Measurements from ENCODE around the gene PRXL2B.
A peak's percentile ranks its signal among the peaks of the same experiment; 100 is the strongest.
"Not testable (repeated sequence)": the region's sequence is repeated elsewhere in the genome, so short reads cannot be mapped to it uniquely, and the experiment has no call there.

PRXL2B gene

GRCh38 chr1:2566101-2567045 is 20.2 kb upstream of the PRXL2B start:
- Histone ChIP-seq H3K36me3 (ENCODE audit: control insufficient read depth, insufficient read depth, low read length) (no peaks in the 10 kb centered on the region), H3K79me2 (ENCODE audit: control insufficient read depth, insufficient read depth, low read length) (no peaks in the 10 kb centered on the region), H3K18ac (ENCODE audit: low read length) (no peak overlapping the region), H3K4me2 (ENCODE audit: low read length) (no peak overlapping the region), H3K4me1 (ENCODE audit: control insufficient read depth, low read depth, low read length) (no peaks in the 10 kb centered on the region), H3K4me3 (ENCODE audit: low read length) (no peak overlapping the region), H2AK5ac (ENCODE audit: low read length) (no peak overlapping the region), H3K9ac (ENCODE audit: low read length) (no peak overlapping the region), H4K5ac (ENCODE audit: low read length) (no peak overlapping the region), H4K8ac (ENCODE audit: low read depth, low read length) (no peak overlapping the region), H3K4ac (ENCODE audit: low read depth, low read length) (no peak overlapping the region), H3K23ac (ENCODE audit: low read length) (no peak overlapping the region), H3K27me3 (ENCODE audit: insufficient read depth, low read length, poor library complexity) (no peaks in the 10 kb centered on the region), H3K79me1 (ENCODE audit: low read length) (no peaks in the 10 kb centered on the region), H3K56ac (ENCODE audit: low read length) (peak overlapping the region; percentile 15), H2BK15ac (replicated peaks; ENCODE audit: low read depth) (no peak overlapping the region), H2BK5ac (ENCODE audit: low read length) (no peak overlapping the region), H2BK120ac (ENCODE audit: low read depth, low read length) (no peak overlapping the region), H3K27ac (ENCODE audit: low read depth, low read length) (no peak overlapping the region)
- no peak for DNase-seq
- WGBS (ENCODE audit: extremely low coverage, insufficient coverage, low lambda C conversion rate), result no CpG with 5 or more reads among the region's 34 CpGs

- no peak overlapping the region for H4K5ac ChIP-seq (ENCODE audit: low read length)
- H3K4me1 ChIP-seq (ENCODE audit: control insufficient read depth, low read depth, low read length), result no peaks in the 10 kb centered on the region
- no peak overlapping the region for H4K8ac ChIP-seq (ENCODE audit: low read depth, low read length)
- no peak overlapping the region for H2BK15ac ChIP-seq (replicated peaks; ENCODE audit: low read depth)
- no peak overlapping the region for H2BK5ac ChIP-seq (ENCODE audit: low read length)
- no peak for DNase-seq
- no peak overlapping the region for H2AK5ac ChIP-seq (ENCODE audit: low read length)
- no peak overlapping the region for H3K4me3 ChIP-seq (ENCODE audit: low read length)
- no peaks in the 10 kb centered on the region for H3K79me1 ChIP-seq (ENCODE audit: low read length)
- H3K79me2 ChIP-seq (ENCODE audit: control insufficient read depth, insufficient read depth, low read length), result no peaks in the 10 kb centered on the region
- H3K4me2 ChIP-seq (ENCODE audit: low read length), result no peak overlapping the region
- no peaks in the 10 kb centered on the region for H3K36me3 ChIP-seq (ENCODE audit: control insufficient read depth, insufficient read depth, low read length)
- H2BK120ac ChIP-seq (ENCODE audit: low read depth, low read length), result no peak overlapping the region
- no peak overlapping the region for H3K56ac ChIP-seq (ENCODE audit: low read length)
- no peak overlapping the region for H3K23ac ChIP-seq (ENCODE audit: low read length)
- no peak overlapping the region for H3K4ac ChIP-seq (ENCODE audit: low read depth, low read length)
- H3K27me3 ChIP-seq (ENCODE audit: insufficient read depth, low read length, poor library complexity), result no peaks in the 10 kb centered on the region
- H3K18ac ChIP-seq (ENCODE audit: low read length), result no peak overlapping the region
- no CpG with 5 or more reads among the region's 16 CpGs for WGBS (ENCODE audit: extremely low coverage, insufficient coverage, low lambda C conversion rate)
- no peak overlapping the region for H3K27ac ChIP-seq (ENCODE audit: low read depth, low read length)
- no peak overlapping the region for H3K9ac ChIP-seq (ENCODE audit: low read length)
Measured at GRCh38 chr1:2567083-2567679, 19.4 kb upstream of the PRXL2B start.

DNA sequence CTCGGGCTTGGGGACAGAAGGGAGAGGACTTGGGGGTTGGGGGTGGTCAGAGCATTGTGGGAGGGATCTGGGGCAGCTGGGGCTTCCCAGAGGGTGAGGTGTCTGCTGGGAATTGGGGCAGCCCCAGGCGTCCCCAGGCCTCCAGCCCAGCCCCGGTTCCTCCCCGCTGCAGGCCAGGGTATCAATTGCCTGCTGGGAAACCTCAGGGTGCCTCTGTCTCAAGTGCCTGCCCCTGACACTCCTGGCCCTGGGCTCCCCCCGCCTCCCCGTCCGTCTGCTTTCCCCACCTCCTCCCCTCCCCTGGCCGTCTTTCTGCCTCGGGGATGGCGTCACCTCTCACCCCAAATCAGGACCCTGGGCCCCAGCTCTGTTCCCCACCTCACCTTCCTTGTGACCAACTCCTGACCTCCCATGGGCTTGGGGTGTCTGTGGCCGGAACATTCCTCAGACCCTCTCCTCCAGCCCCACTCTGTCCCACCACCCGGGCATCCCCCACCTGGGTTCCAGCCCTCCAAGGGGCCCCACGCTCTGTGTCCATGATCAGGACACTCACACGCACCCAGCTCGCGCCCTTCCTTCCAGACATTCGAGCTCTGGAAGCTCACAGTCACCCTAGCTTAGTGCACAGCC is 18.3 kb upstream of the PRXL2B start:
- not testable (repeated sequence) for H3K23ac ChIP-seq (ENCODE audit: low read length); H3K4me3 ChIP-seq (ENCODE audit: low read length); H3K27ac ChIP-seq (ENCODE audit: low read depth, low read length); H2AK5ac ChIP-seq (ENCODE audit: low read length); H3K18ac ChIP-seq (ENCODE audit: low read length); H4K8ac ChIP-seq (ENCODE audit: low read depth, low read length); H2BK5ac ChIP-seq (ENCODE audit: low read length); H2BK15ac ChIP-seq (replicated peaks; ENCODE audit: low read depth); H3K79me1 ChIP-seq (ENCODE audit: low read length); H2BK120ac ChIP-seq (ENCODE audit: low read depth, low read length); H4K5ac ChIP-seq (ENCODE audit: low read length); H3K4ac ChIP-seq (ENCODE audit: low read depth, low read length); H3K79me2 ChIP-seq (ENCODE audit: control insufficient read depth, insufficient read depth, low read length); H3K56ac ChIP-seq (ENCODE audit: low read length); H3K4me2 ChIP-seq (ENCODE audit: low read length); H3K9ac ChIP-seq (ENCODE audit: low read length); DNase-seq; H3K36me3 ChIP-seq (ENCODE audit: control insufficient read depth, insufficient read depth, low read length); H3K4me1 ChIP-seq (ENCODE audit: control insufficient read depth, low read depth, low read length); H3K27me3 ChIP-seq (ENCODE audit: insufficient read depth, low read length, poor library complexity)
- WGBS (ENCODE audit: extremely low coverage, insufficient coverage, low lambda C conversion rate), result no CpG with 5 or more reads among the region's 17 CpGs

DNA sequence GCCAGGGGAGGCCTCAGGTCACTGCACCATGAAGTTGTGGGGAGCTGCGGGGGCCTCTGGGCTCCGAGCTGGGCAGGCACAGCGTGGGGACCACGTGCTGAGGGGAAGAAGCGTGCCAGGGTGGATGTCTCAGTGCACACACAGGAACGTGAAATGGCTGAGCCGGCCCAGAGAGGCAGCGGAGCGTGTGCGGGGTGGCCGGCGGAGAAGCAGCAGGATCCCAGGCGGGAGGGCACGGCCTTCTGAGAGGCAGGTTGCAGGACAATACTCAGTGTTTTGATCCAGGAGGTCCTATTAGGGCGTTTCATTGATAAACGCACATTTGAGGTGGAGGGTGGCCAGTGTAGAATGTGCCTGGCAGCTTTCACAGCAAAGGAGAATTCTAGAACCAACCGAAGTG is 17.5 kb upstream of the PRXL2B start:
- Histone ChIP-seq H3K27ac (ENCODE audit: low read depth, low read length) (no peak overlapping the region), H4K8ac (ENCODE audit: low read depth, low read length) (no peak overlapping the region), H2BK15ac (replicated peaks; ENCODE audit: low read depth) (no peak overlapping the region), H3K79me1 (ENCODE audit: low read length) (no peaks in the 10 kb centered on the region), H4K5ac (ENCODE audit: low read length) (no peak overlapping the region), H2AK5ac (ENCODE audit: low read length) (no peak overlapping the region), H3K4me1 (ENCODE audit: control insufficient read depth, low read depth, low read length) (no peaks in the 10 kb centered on the region), H3K4me3 (ENCODE audit: low read length) (no peak overlapping the region), H3K18ac (ENCODE audit: low read length) (no peak overlapping the region), H3K79me2 (ENCODE audit: control insufficient read depth, insufficient read depth, low read length) (no peaks in the 10 kb centered on the region), H2BK5ac (ENCODE audit: low read length) (no peak overlapping the region), H3K4me2 (ENCODE audit: low read length) (no peak overlapping the region), H3K23ac (ENCODE audit: low read length) (no peak overlapping the region), H3K4ac (ENCODE audit: low read depth, low read length) (no peak overlapping the region), H3K27me3 (ENCODE audit: insufficient read depth, low read length, poor library complexity) (no peaks in the 10 kb centered on the region), H3K56ac (ENCODE audit: low read length) (no peak overlapping the region), H2BK120ac (ENCODE audit: low read depth, low read length) (no peak overlapping the region), H3K36me3 (ENCODE audit: control insufficient read depth, insufficient read depth, low read length) (no peaks in the 10 kb centered on the region), H3K9ac (ENCODE audit: low read length) (no peak overlapping the region)
- no CpG with 5 or more reads among the region's 17 CpGs for WGBS (ENCODE audit: extremely low coverage, insufficient coverage, low lambda C conversion rate)
- DNase-seq, result no peak

DNA sequence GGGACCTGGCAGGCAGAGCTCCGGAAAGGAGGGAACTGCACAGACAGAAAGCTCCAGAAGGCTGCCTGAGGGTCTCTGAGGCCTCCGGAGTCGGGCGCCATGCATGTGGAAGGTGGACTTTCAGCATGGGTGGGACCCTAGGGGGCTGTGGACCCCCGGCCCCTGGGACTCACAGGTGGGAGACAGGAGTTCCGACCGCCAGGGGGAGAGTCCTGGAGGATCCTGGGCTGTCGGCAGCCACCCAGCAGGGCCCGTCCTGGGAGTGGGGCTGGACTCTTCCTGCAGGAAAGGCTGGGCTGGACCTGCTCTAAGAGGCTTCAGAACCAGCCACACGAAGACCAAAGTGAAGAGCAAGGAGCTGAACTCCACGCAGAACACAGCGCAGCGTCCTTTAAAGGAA is 16.9 kb upstream of the PRXL2B start:
- H4K8ac ChIP-seq (ENCODE audit: low read depth, low read length); H3K18ac ChIP-seq (ENCODE audit: low read length); H3K4me1 ChIP-seq (ENCODE audit: control insufficient read depth, low read depth, low read length); H3K56ac ChIP-seq (ENCODE audit: low read length); H2AK5ac ChIP-seq (ENCODE audit: low read length); H3K36me3 ChIP-seq (ENCODE audit: control insufficient read depth, insufficient read depth, low read length); H3K9ac ChIP-seq (ENCODE audit: low read length); H3K27me3 ChIP-seq (ENCODE audit: insufficient read depth, low read length, poor library complexity); H2BK120ac ChIP-seq (ENCODE audit: low read depth, low read length); H3K4me3 ChIP-seq (ENCODE audit: low read length); H4K5ac ChIP-seq (ENCODE audit: low read length); H2BK15ac ChIP-seq (replicated peaks; ENCODE audit: low read depth); H2BK5ac ChIP-seq (ENCODE audit: low read length); H3K4ac ChIP-seq (ENCODE audit: low read depth, low read length); H3K4me2 ChIP-seq (ENCODE audit: low read length); H3K79me1 ChIP-seq (ENCODE audit: low read length); H3K23ac ChIP-seq (ENCODE audit: low read length); H3K27ac ChIP-seq (ENCODE audit: low read depth, low read length); DNase-seq; H3K79me2 ChIP-seq (ENCODE audit: control insufficient read depth, insufficient read depth, low read length): not testable (repeated sequence)
- WGBS (ENCODE audit: extremely low coverage, insufficient coverage, low lambda C conversion rate), result no CpG with 5 or more reads among the region's 13 CpGs
